HCT116 (cell line): ENCODE results near the gene CLN5. TPM values are rescaled to one million over a fixed set of nuclear protein-coding genes. Genes with fewer than 3 reads are reported as not detected.

Source experiments
- ATAC-seq: fragments of 200-7000 bp; cut with Tn5 transposase; 2 replicates; pipeline ENCODE4 v1.9.1; 2020; ENCODE audit warnings: mild to moderate bottlenecking, moderate library complexity
- BruUV-seq: library from RNA; stranded (reverse); fragments of 400-500 nt; replicated peaks from 2 replicates; lab custom pipeline; 2021; lab: Mats Ljungman, UMichigan
- CTCF ChIA-PET: fragments of 300-600 bp; sonication (Branson Sonifier 250); formaldehyde crosslinking; loops from one replicate; lab custom pipeline; 2021; ENCODE audit warnings: antibody characterized with exemption; lab: Charles Lee
- POLR2A ChIA-PET: fragments of 300-600, 350-600 bp; sonication (Branson Sonifier 250); formaldehyde crosslinking; loops from one replicate; lab custom pipeline; 2021; ENCODE audit warnings: antibody characterized with exemption; lab: Charles Lee
- RAD21 ChIA-PET, 2 experiments: fragments of 300-600 bp; sonication (Branson Sonifier 250); formaldehyde crosslinking; loops; one replicate each; lab custom pipeline; 2023; ENCODE audit warnings: low total read pairs in 2 of 2; ENCODE audit not compliant: uncharacterized antibody in 2 of 2, unreplicated experiment in 2 of 2, low non-redundant PET in 1 of 2; lab: Charles Lee
- DNase-seq: peaks from one replicate; pipeline ENCODE4 v3.0.0-alpha.2; 2010; ENCODE audit warnings: low read depth, low spot score
- H2AFZ ChIP-seq: fragments of 200-600 bp; shearing (Covaris generic), sonication (generic); 2 replicates; pipeline ENCODE4 v1.6.1; 2017; ENCODE audit warnings: low read depth, mixed run types, mixed read lengths, antibody characterized with exemption, low read length; ENCODE audit not compliant: poor library complexity, severe bottlenecking
- H3K27ac ChIP-seq: 2 replicates; pipeline ENCODE4 v1.5.1; 2012; ENCODE audit warnings: low read depth, low read length
- H3K27me3 ChIP-seq: fragments of 200-600 bp; sonication (generic); 2 replicates; pipeline ENCODE4 v1.6.1; 2016; ENCODE audit warnings: mixed run types, low read length, mixed read lengths; ENCODE audit not compliant: insufficient read depth
- H3K36me3 ChIP-seq, 2 experiments: fragments of 200-500 bp in 1 of 2; fragments of 200-600 bp in 1 of 2; sonication (Bioruptor generic) in 1 of 2; sonication (generic) in 1 of 2; 2 replicates each; pipeline versions ENCODE4 v1.5.1 to v1.6.1; 2014 to 2016; ENCODE audit warnings: low read length in 2 of 2, inconsistent platforms in 1 of 2, mixed read lengths in 1 of 2, mixed run types in 1 of 2; ENCODE audit not compliant: insufficient read depth in 2 of 2, control insufficient read depth in 1 of 2
- H3K4me1 ChIP-seq, 2 experiments: fragments of 200-600 bp in 1 of 2; sonication (generic) in 1 of 2; 2 replicates each; pipeline versions ENCODE4 v1.5.1 to v1.6.1; 2012 to 2017; ENCODE audit warnings: low read length in 2 of 2, inconsistent platforms in 1 of 2, mild to moderate bottlenecking in 1 of 2, mixed read lengths in 1 of 2, mixed run types in 1 of 2, moderate library complexity in 1 of 2; ENCODE audit not compliant: insufficient read depth in 2 of 2, control insufficient read depth in 1 of 2
- H3K4me2 ChIP-seq: fragments of 200-600 bp; sonication (generic); 2 replicates; pipeline ENCODE4 v1.6.1; 2017; ENCODE audit warnings: mixed run types, low read length, mixed read lengths
- H3K4me3 ChIP-seq, 2 experiments: fragments of 200-600 bp in 1 of 2; sonication (generic) in 1 of 2; replicated peaks in 1 of 2; 2 replicates each; pipeline ENCODE4 v1.5.1; 2011 to 2016; ENCODE audit warnings: low read length in 2 of 2, control low read depth in 1 of 2, low read depth in 1 of 2, mild to moderate bottlenecking in 1 of 2, mixed read lengths in 1 of 2, mixed run types in 1 of 2
- H3K79me2 ChIP-seq: fragments of 200-600 bp; sonication (generic); 2 replicates; pipeline ENCODE4 v1.6.1; 2017; ENCODE audit warnings: mild to moderate bottlenecking, mixed run types, low read length, moderate library complexity, mixed read lengths; ENCODE audit not compliant: insufficient read depth
- H3K9ac ChIP-seq: fragments of 200-600 bp; sonication (generic); 2 replicates; pipeline ENCODE4 v1.6.1; 2016; ENCODE audit warnings: low read length, mixed read lengths
- H3K9me2 ChIP-seq: fragments of 200-600 bp; sonication (generic), shearing (Covaris generic); 2 replicates; pipeline ENCODE4 v1.6.1; 2017; ENCODE audit warnings: mixed run types, mild to moderate bottlenecking, moderate library complexity; ENCODE audit not compliant: insufficient read depth
- H3K9me3 ChIP-seq, 2 experiments: fragments of 200-500 bp in 1 of 2; fragments of 200-600 bp in 1 of 2; sonication (Bioruptor generic) in 1 of 2; sonication (generic) in 1 of 2; 2 replicates each; pipeline ENCODE4 v1.6.1; 2014 to 2017; ENCODE audit warnings: low read length in 2 of 2, mixed read lengths in 2 of 2, inconsistent platforms in 1 of 2, low read depth in 1 of 2, mild to moderate bottlenecking in 1 of 2, mixed run types in 1 of 2, moderate library complexity in 1 of 2; ENCODE audit not compliant: control insufficient read depth in 1 of 2, insufficient read depth in 1 of 2
- H4K20me1 ChIP-seq: fragments of 200-600 bp; sonication (generic), shearing (Covaris generic); 2 replicates; pipeline ENCODE4 v1.6.1; 2017; ENCODE audit warnings: mixed run types, mild to moderate bottlenecking, moderate library complexity; ENCODE audit not compliant: insufficient read depth
- CBX3 ChIP-seq: IDR thresholded peaks from 2 replicates; pipeline ENCODE4 v1.6.1; 2012; ENCODE audit warnings: low read depth
- EGR1 ChIP-seq: IDR thresholded peaks from 2 replicates; pipeline ENCODE4 v1.6.1; 2012; ENCODE audit warnings: low read depth
- EZH2phosphoT487 ChIP-seq: fragments of 200-600 bp; IDR thresholded peaks from 2 replicates; pipeline ENCODE4 v1.6.1; 2018; ENCODE audit warnings: antibody characterized with exemption, borderline replicate concordance
- JUND ChIP-seq: IDR thresholded peaks from 2 replicates; pipeline ENCODE4 v1.6.1; 2012
- POLR2A ChIP-seq: IDR thresholded peaks from 2 replicates; pipeline ENCODE4 v1.7.0; 2011; ENCODE audit warnings: borderline replicate concordance; ENCODE audit not compliant: insufficient read depth, insufficient read length; ENCODE audit errors: extremely low read depth
- SP1 ChIP-seq: IDR thresholded peaks from 2 replicates; pipeline ENCODE4 v1.6.1; 2012; ENCODE audit warnings: low read depth
- SRF ChIP-seq: IDR thresholded peaks from 2 replicates; pipeline ENCODE4 v1.6.1; 2012; ENCODE audit warnings: low read depth
- ZFX ChIP-seq: fragments of 450-650 bp; IDR thresholded peaks from 2 replicates; pipeline ENCODE4 v1.6.1; 2017
- ZNF274 ChIP-seq: fragments of 200-500 bp; sonication (Bioruptor generic); IDR thresholded peaks from 2 replicates; pipeline ENCODE4 v1.6.1; 2014; ENCODE audit warnings: mild to moderate bottlenecking, low read depth, low read length, inconsistent platforms
- intact Hi-C: fragments of 100-400 bp; cut with micrococcal nuclease; formaldehyde crosslinking; loops from 2 replicates; pipeline ENCODE4 v1.10.0; 2022
- total RNA-seq: library from RNA; stranded (reverse); gene quantifications from one replicate; pipeline ENCODE4 v1.2.1, GENCODE V29; 2021; ENCODE audit not compliant: unreplicated experiment
- TF ChIP-seq, protein P1 (sequence below), 3 experiments: fragments of 200-600 bp in 1 of 3; sonication (generic) in 1 of 3; IDR thresholded peaks in 2 of 3; conservative IDR thresholded peaks in 1 of 3; 2 replicates each; pipeline ENCODE4 v1.5.1; 2012 to 2017; ENCODE audit warnings: low read depth in 2 of 3, low read length in 2 of 3, antibody characterized with exemption in 1 of 3, borderline replicate concordance in 1 of 3, control low read depth in 1 of 3, mild to moderate bottlenecking in 1 of 3, mixed read lengths in 1 of 3, mixed run types in 1 of 3, moderate library complexity in 1 of 3; ENCODE audit not compliant: insufficient read depth in 1 of 3
- TF ChIP-seq, protein P2 (sequence below): IDR thresholded peaks from 2 replicates; pipeline ENCODE4 v1.6.1; 2012
- TF ChIP-seq, protein P3 (sequence below): IDR thresholded peaks from 2 replicates; pipeline ENCODE4 v1.6.1; 2012; ENCODE audit warnings: low read depth
- TF ChIP-seq, protein P4 (sequence below): IDR thresholded peaks from 2 replicates; pipeline ENCODE4 v1.6.1; 2011; ENCODE audit warnings: mild to moderate bottlenecking, low read length, moderate library complexity; ENCODE audit not compliant: insufficient replicate concordance; ENCODE audit errors: extremely low read depth

CLN5 gene
- total RNA-seq, 1 experiment from 2014 or later = 21.4 TPM

DNA sequence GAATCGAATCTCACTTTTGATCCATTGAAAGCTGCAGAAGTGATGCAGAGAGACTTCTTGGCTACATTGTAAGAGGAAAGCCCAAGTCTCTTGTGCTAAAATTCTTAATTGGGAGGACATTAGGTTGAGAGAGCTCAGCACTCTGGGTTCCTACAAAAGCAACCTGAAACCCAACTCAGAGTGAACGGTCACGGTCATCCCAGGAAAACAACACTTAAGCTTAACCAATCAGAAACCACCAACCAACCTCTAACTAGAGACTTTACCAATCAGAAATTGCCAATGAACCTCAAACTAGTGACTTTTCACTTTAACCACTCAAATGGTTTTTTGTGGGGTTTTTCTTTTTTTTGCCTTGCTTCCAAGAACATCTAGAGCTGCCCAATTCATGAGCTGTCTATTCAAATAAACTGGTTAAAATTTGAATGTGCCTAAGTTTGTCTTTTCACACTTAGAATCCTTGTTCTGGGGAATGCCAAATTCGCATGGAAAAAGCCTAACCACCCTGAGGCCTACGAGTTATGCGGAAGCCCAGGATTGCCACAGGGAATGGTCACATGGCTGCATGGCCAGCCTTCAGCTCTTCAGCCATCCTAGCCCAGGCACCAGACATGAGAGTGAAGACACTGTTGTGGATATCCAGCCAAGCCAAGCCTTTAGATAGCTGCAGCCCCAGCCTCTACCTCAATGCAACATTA, 17.8 kb upstream of the CLN5 start:
- H2AFZ ChIP-seq = no peak overlapping the region

More for the DNA sequence above, 17.8 kb upstream of the CLN5 start:
- DNase-seq = no peak
- ChIA-PET POLR2A (no interaction called here), CTCF (no interaction called here), RAD21 (no interaction called here)
- Histone ChIP-seq H3K79me2 (no peaks in the 10 kb centered on the region), H4K20me1 (no peaks in the 10 kb centered on the region), H3K9ac (no peak overlapping the region), H3K27ac (no peak overlapping the region), H3K36me3 (no peaks in the 10 kb centered on the region), H3K9me2 (no peaks in the 10 kb centered on the region), H3K4me1 (no peaks in the 10 kb centered on the region), H3K9me3 (no peaks in the 10 kb centered on the region), H3K27me3 (no peaks in the 10 kb centered on the region), H3K4me2 (no peak overlapping the region), H3K4me3 (no peak overlapping the region)
- TF ChIP-seq, protein P1, sequence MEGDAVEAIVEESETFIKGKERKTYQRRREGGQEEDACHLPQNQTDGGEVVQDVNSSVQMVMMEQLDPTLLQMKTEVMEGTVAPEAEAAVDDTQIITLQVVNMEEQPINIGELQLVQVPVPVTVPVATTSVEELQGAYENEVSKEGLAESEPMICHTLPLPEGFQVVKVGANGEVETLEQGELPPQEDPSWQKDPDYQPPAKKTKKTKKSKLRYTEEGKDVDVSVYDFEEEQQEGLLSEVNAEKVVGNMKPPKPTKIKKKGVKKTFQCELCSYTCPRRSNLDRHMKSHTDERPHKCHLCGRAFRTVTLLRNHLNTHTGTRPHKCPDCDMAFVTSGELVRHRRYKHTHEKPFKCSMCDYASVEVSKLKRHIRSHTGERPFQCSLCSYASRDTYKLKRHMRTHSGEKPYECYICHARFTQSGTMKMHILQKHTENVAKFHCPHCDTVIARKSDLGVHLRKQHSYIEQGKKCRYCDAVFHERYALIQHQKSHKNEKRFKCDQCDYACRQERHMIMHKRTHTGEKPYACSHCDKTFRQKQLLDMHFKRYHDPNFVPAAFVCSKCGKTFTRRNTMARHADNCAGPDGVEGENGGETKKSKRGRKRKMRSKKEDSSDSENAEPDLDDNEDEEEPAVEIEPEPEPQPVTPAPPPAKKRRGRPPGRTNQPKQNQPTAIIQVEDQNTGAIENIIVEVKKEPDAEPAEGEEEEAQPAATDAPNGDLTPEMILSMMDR (IDR thresholded peaks at IDR 0.05 in 2 of 3, conservative IDR thresholded peaks at IDR 0.05 in 1 of 3; ENCODE audit: borderline replicate concordance in 1 of 3, insufficient read depth in 1 of 3, low read depth in 2 of 3, low read length in 2 of 3) = no peak
- TF ChIP-seq EGR1 (no peak), POLR2A (no peak), JUND (no peak), SRF (no peak), EZH2phosphoT487 (no peak), ZNF274 (no peak), ZFX (no peak), CBX3 (no peak), SP1 (no peak)
- TF ChIP-seq, protein P2, sequence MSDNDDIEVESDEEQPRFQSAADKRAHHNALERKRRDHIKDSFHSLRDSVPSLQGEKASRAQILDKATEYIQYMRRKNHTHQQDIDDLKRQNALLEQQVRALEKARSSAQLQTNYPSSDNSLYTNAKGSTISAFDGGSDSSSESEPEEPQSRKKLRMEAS = no peak
- TF ChIP-seq, protein P3, sequence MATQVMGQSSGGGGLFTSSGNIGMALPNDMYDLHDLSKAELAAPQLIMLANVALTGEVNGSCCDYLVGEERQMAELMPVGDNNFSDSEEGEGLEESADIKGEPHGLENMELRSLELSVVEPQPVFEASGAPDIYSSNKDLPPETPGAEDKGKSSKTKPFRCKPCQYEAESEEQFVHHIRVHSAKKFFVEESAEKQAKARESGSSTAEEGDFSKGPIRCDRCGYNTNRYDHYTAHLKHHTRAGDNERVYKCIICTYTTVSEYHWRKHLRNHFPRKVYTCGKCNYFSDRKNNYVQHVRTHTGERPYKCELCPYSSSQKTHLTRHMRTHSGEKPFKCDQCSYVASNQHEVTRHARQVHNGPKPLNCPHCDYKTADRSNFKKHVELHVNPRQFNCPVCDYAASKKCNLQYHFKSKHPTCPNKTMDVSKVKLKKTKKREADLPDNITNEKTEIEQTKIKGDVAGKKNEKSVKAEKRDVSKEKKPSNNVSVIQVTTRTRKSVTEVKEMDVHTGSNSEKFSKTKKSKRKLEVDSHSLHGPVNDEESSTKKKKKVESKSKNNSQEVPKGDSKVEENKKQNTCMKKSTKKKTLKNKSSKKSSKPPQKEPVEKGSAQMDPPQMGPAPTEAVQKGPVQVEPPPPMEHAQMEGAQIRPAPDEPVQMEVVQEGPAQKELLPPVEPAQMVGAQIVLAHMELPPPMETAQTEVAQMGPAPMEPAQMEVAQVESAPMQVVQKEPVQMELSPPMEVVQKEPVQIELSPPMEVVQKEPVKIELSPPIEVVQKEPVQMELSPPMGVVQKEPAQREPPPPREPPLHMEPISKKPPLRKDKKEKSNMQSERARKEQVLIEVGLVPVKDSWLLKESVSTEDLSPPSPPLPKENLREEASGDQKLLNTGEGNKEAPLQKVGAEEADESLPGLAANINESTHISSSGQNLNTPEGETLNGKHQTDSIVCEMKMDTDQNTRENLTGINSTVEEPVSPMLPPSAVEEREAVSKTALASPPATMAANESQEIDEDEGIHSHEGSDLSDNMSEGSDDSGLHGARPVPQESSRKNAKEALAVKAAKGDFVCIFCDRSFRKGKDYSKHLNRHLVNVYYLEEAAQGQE = no peak
- TF ChIP-seq, protein P4, sequence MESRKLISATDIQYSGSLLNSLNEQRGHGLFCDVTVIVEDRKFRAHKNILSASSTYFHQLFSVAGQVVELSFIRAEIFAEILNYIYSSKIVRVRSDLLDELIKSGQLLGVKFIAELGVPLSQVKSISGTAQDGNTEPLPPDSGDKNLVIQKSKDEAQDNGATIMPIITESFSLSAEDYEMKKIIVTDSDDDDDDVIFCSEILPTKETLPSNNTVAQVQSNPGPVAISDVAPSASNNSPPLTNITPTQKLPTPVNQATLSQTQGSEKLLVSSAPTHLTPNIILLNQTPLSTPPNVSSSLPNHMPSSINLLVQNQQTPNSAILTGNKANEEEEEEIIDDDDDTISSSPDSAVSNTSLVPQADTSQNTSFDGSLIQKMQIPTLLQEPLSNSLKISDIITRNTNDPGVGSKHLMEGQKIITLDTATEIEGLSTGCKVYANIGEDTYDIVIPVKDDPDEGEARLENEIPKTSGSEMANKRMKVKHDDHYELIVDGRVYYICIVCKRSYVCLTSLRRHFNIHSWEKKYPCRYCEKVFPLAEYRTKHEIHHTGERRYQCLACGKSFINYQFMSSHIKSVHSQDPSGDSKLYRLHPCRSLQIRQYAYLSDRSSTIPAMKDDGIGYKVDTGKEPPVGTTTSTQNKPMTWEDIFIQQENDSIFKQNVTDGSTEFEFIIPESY = no peak
- ATAC-seq = no peak
- intact Hi-C loops = no loop called here
- no TSS peak for BruUV-seq
